SK-N-MC (cell line): Measurements from ENCODE around the gene PDS5A.

Source experiments
- EZH2 ChIP-seq: fragments of 200-600 bp; sonication (generic); IDR thresholded peaks from one replicate; pipeline ENCODE4 v1.6.1; 2017; ENCODE audit warnings: antibody characterized with exemption
- FOXP2 ChIP-seq: optimal IDR thresholded peaks from 2 replicates; pipeline ENCODE3; 2011; ENCODE audit warnings: mild to moderate bottlenecking, moderate library complexity; ENCODE audit not compliant: insufficient read depth; ENCODE audit errors: extremely low read length, control extremely low read depth
- POLR2AphosphoS5 ChIP-seq: IDR thresholded peaks from 2 replicates; pipeline ENCODE4 v1.6.1; 2012; ENCODE audit warnings: mild to moderate bottlenecking, low read depth, low read length, borderline replicate concordance

- TF ChIP-seq EZH2 (no peak), POLR2AphosphoS5 (no peak), FOXP2 (no peak)
Observed at GRCh38 chr4:39865280-39865679, 112.4 kb downstream of the PDS5A start.
